K562 (cell line): ENCODE measurements around the gene TMEM106B. TPM values are rescaled to one million over a fixed set of nuclear protein-coding genes. Genes with fewer than 3 reads are reported as not detected.
A peak's percentile ranks its signal among the peaks of the same experiment; 100 is the strongest.

Experiments
- ARID2 ChIP-seq: fragments of 450-650 bp; IDR thresholded peaks from 2 replicates; pipeline ENCODE4 v1.6.1; 2017; ENCODE audit warnings: antibody characterized with exemption, mild to moderate bottlenecking
- BRD4 ChIP-seq: fragments of 200-600 bp; sonication (generic); IDR thresholded peaks from 2 replicates; pipeline ENCODE4 v1.6.1; 2017; ENCODE audit warnings: inconsistent platforms
- CBFB ChIP-seq: sonication (generic); formaldehyde crosslinking; IDR thresholded peaks from 2 replicates; pipeline ENCODE4 v1.4.0; 2020; ENCODE audit warnings: mild to moderate bottlenecking, missing genetic modification reagents
- CCAR2 ChIP-seq: fragments of 200-400 bp; formaldehyde crosslinking; IDR thresholded peaks from 2 replicates; pipeline ENCODE4 v1.6.1; 2017; ENCODE audit warnings: mild to moderate bottlenecking, low read depth, low read length
- CSDE1 ChIP-seq, 2 experiments: fragments of 450-650 bp; IDR thresholded peaks; 2 replicates each; pipeline ENCODE4 v1.6.1; 2016; ENCODE audit warnings: mild to moderate bottlenecking in 1 of 2
- DEAF1 ChIP-seq: fragments of 450-650 bp; formaldehyde crosslinking; IDR thresholded peaks from 2 replicates; pipeline ENCODE4 v1.4.0; 2020; ENCODE audit warnings: mild to moderate bottlenecking, moderate library complexity
- EHMT2 ChIP-seq: fragments of 450-650 bp; IDR thresholded peaks from 2 replicates; pipeline ENCODE4 v1.6.1; 2018; ENCODE audit warnings: antibody characterized with exemption
- FOSL1 ChIP-seq: fragments of 200-800 bp; sonication (Bioruptor generic); conservative IDR thresholded peaks from 2 replicates; pipeline ENCODE4 v1.6.1; 2016; ENCODE audit warnings: missing genetic modification characterization, missing compliant biosample characterization
- FOXK2 ChIP-seq, 2 experiments: fragments of 450-650 bp; IDR thresholded peaks in 1 of 2; conservative IDR thresholded peaks in 1 of 2; 2 replicates each; pipeline ENCODE4 v1.6.1; 2016; ENCODE audit warnings: low read depth in 2 of 2, mild to moderate bottlenecking in 1 of 2
- FOXP1 ChIP-seq: sonication (generic); formaldehyde crosslinking; IDR thresholded peaks from 2 replicates; pipeline ENCODE4 v1.8.0; 2022; ENCODE audit warnings: mild to moderate bottlenecking, missing genetic modification reagents
- GTF2F1 ChIP-seq: IDR thresholded peaks from 2 replicates; pipeline ENCODE4 v1.6.1; 2011; ENCODE audit warnings: low read depth, low read length, improper control_type of control experiment
- HDAC6 ChIP-seq: IDR thresholded peaks from 2 replicates; pipeline ENCODE4 v1.6.1; 2012; ENCODE audit warnings: low read depth, mild to moderate bottlenecking, control low read depth, inconsistent platforms, low read length, moderate library complexity
- HNRNPK ChIP-seq: fragments of 200-400 bp; formaldehyde crosslinking; IDR thresholded peaks from one replicate; pipeline ENCODE4 v1.6.1; 2018; ENCODE audit warnings: mild to moderate bottlenecking, low read depth, low read length; ENCODE audit not compliant: poor library complexity, severe bottlenecking
- KDM4B ChIP-seq, 2 experiments: fragments of 450-650 bp in 1 of 2; sonication (generic) in 1 of 2; IDR thresholded peaks; 2 replicates each; pipeline ENCODE4 v1.6.1; 2016 to 2017; ENCODE audit warnings: borderline replicate concordance in 2 of 2, antibody characterized with exemption in 1 of 2, low read depth in 1 of 2, mild to moderate bottlenecking in 1 of 2
- KDM5B ChIP-seq: fragments of 200-600 bp; sonication (generic); IDR thresholded peaks from 2 replicates; pipeline ENCODE4 v1.6.1; 2012; ENCODE audit warnings: low read depth, mild to moderate bottlenecking, moderate library complexity, low read length, control low read depth, inconsistent platforms; ENCODE audit not compliant: insufficient replicate concordance
- NFYB ChIP-seq: IDR thresholded peaks from 2 replicates; pipeline ENCODE4 v1.6.1; 2011; ENCODE audit warnings: mild to moderate bottlenecking, moderate library complexity; ENCODE audit not compliant: insufficient read length; ENCODE audit errors: extremely low read depth
- SRSF3 ChIP-seq: fragments of 200-400 bp; formaldehyde crosslinking; IDR thresholded peaks from 2 replicates; pipeline ENCODE4 v1.6.1; 2016; ENCODE audit warnings: mild to moderate bottlenecking, low read length, moderate library complexity; ENCODE audit not compliant: insufficient read depth
- SRSF9 ChIP-seq: fragments of 200-400 bp; formaldehyde crosslinking; IDR thresholded peaks from 2 replicates; pipeline ENCODE4 v1.6.1; 2017; ENCODE audit warnings: low read depth, low read length, borderline replicate concordance
- TBL1XR1 ChIP-seq, 2 experiments: IDR thresholded peaks; 2 replicates each; pipeline ENCODE4 v1.6.1; 2012; ENCODE audit warnings: improper control_type of control experiment in 2 of 2, low read length in 2 of 2, mild to moderate bottlenecking in 1 of 2
- TSC22D4 ChIP-seq: fragments of 450-650 bp; IDR thresholded peaks from 2 replicates; pipeline ENCODE4 v1.6.1; 2016; ENCODE audit warnings: missing genetic modification characterization, missing biosample characterization, control low read depth
- ZBTB17 ChIP-seq: fragments of 450-650 bp; formaldehyde crosslinking; IDR thresholded peaks from 2 replicates; pipeline ENCODE4 v1.4.0; 2020; ENCODE audit warnings: mild to moderate bottlenecking
- ZEB2 ChIP-seq: fragments of 450-650 bp; IDR thresholded peaks from 2 replicates; pipeline ENCODE4 v1.6.1; 2016
- ZNF175 ChIP-seq: fragments of 200-800 bp; sonication (Bioruptor generic); IDR thresholded peaks from 2 replicates; pipeline ENCODE4 v1.6.1; 2016; ENCODE audit warnings: low read depth, mild to moderate bottlenecking, missing genetic modification characterization, missing compliant biosample characterization
- ZNF217 ChIP-seq: sonication (generic); formaldehyde crosslinking; IDR thresholded peaks from 2 replicates; pipeline ENCODE4 v1.8.0; 2022; ENCODE audit warnings: mild to moderate bottlenecking, missing genetic modification reagents
- ZNF239 ChIP-seq: fragments of 250-450 bp; sonication (Bioruptor Pico); IDR thresholded peaks from 2 replicates; pipeline ENCODE4 v1.4.0; 2020; ENCODE audit warnings: mild to moderate bottlenecking
- ZNF57 ChIP-seq: fragments of 450-650 bp; formaldehyde crosslinking; IDR thresholded peaks from 2 replicates; pipeline ENCODE4 v1.4.0; 2020; ENCODE audit warnings: mild to moderate bottlenecking, moderate library complexity
- ZNF699 ChIP-seq: fragments of 250-450 bp; sonication (Bioruptor Pico); IDR thresholded peaks from 2 replicates; pipeline ENCODE4 v1.8.0; 2021; ENCODE audit warnings: mild to moderate bottlenecking, moderate library complexity; ENCODE audit not compliant: insufficient replicate concordance
- ZNF740 ChIP-seq, 3 experiments: fragments of 200-800 bp in 1 of 3; sonication (Bioruptor generic) in 1 of 3; sonication (generic) in 1 of 3; formaldehyde crosslinking in 1 of 3; IDR thresholded peaks; 2 replicates each; pipeline versions ENCODE4 v1.6.1 to v1.8.0; 2016 to 2022; ENCODE audit warnings: mild to moderate bottlenecking in 2 of 3, missing compliant biosample characterization in 2 of 3, missing genetic modification characterization in 2 of 3, missing genetic modification reagents in 1 of 3
- polyA plus RNA-seq, 8 experiments: library from polyadenylated mRNA; depleted of rRNA in 4 of 8; stranded (reverse) in 5 of 8; unstranded in 3 of 8; fragments of >200 nt; fragmentation: Nextera tagmentation in 2 of 8; fragmentation: Illumina TruSeq in 1 of 8; extraction: Ambion mirVana in 2 of 8; extraction: Trizol in 1 of 8; gene quantifications; 2 replicates each; pipeline versions ENCODE4 v1.2.1 to v1.2.3, GENCODE V29; 2011 to 2014; ENCODE audit warnings: inconsistent platforms in 1 of 8, missing spikeins in 1 of 8
- total RNA-seq, 7 experiments: library from RNA; depleted of rRNA in 6 of 7; stranded (reverse); fragments of >200 nt in 6 of 7; fragmentation: Illumina TruSeq in 2 of 7; extraction: Trizol in 2 of 7; gene quantifications; 2 replicates each; pipeline versions ENCODE4 v1.2.1 to v1.2.3, GENCODE V29; 2011 to 2021; ENCODE audit warnings: low replicate concordance in 1 of 7

Gene TMEM106B
- total and polyA plus RNA-seq, 9 of the 15 experiments (the other 6 are each of a cell fraction or from before 2014, with no cell fraction given), result 8.6 to 30.4 (median 18.7) TPM

GRCh38 chr7:12211054-12211710 lies at the start of gene TMEM106B (continued):
- TF ChIP-seq FOXK2 (conservative IDR thresholded peaks at IDR 0.05 in 1 of 2, IDR thresholded peaks at IDR 0.05 in 1 of 2; ENCODE audit: low read depth in 2 of 2), result peak; percentile 7 to 62; a peak in 2 of 4 replicates
- no peak for TF ChIP-seq ZNF239 (CRISPR knock-in tag)
- TF ChIP-seq SRSF3, result no peak
- no peak for TF ChIP-seq ZNF57
- TF ChIP-seq ZEB2, result peak; percentile 87
- no peak for TF ChIP-seq CCAR2
- no peak for TF ChIP-seq GTF2F1
- no peak for TF ChIP-seq EHMT2
- TF ChIP-seq BRD4, result peak; percentile 46; the same call in 1 of the 2 replicates
- no peak for TF ChIP-seq ZNF740 (CRISPR knock-in tag; IDR thresholded peaks at IDR 0.05)
- no peak for TF ChIP-seq ZNF740 (tag; IDR thresholded peaks at IDR 0.05)
- no peak for TF ChIP-seq HDAC6
- TF ChIP-seq TBL1XR1 (IDR thresholded peaks at IDR 0.05; ENCODE audit: low read length in 2 of 2), result 0 out of 4 replicates have a peak, but pooled peaks of 1 of the 2 experiments have one; percentile 56
- TF ChIP-seq ZNF217 (CRISPR knock-in tag), result 0 out of 2 replicates have a peak, but pooled peaks have one; percentile 39
- TF ChIP-seq CBFB (CRISPR knock-in tag), result no peak
- peak; percentile 81 for TF ChIP-seq FOXP1 (CRISPR knock-in tag)
- no peak for TF ChIP-seq SRSF9
- no peak for TF ChIP-seq ZNF699 (CRISPR knock-in tag)
- no peak for TF ChIP-seq FOSL1 (tag)
- TF ChIP-seq DEAF1 (CRISPR knock-in tag), result no peak
- no peak for TF ChIP-seq NFYB
- no peak for TF ChIP-seq ZNF175 (CRISPR knock-in tag)
- TF ChIP-seq TSC22D4 (tag), result no peak
- TF ChIP-seq ARID2, result no peak
- TF ChIP-seq HNRNPK, result no peak
- peak; percentile 70 for TF ChIP-seq KDM5B
- no peak; a peak in 1 of 4 replicates for TF ChIP-seq KDM4B (IDR thresholded peaks at IDR 0.05; ENCODE audit: borderline replicate concordance in 2 of 2, low read depth in 1 of 2)
- TF ChIP-seq CSDE1 (IDR thresholded peaks at IDR 0.05), result no peak; a peak in 1 of 4 replicates
- TF ChIP-seq ZBTB17, result peak; percentile 95
